ENCODE data around the gene TRERF1.
A peak's percentile ranks its signal among the peaks of the same experiment; 100 is the strongest.

TRERF1 gene

GRCh38 chr6:42368181-42368580, 83.5 kb downstream of the TRERF1 start:
- peak overlapping the region; percentile 82 to 96 (median 90) for H3K27ac Mint-ChIP-seq

GRCh38 chr6:42367353-42368011, 84.2 kb downstream of the TRERF1 start:
- no peak overlapping the region for H3K4me3 Mint-ChIP-seq
- TF ChIP-seq CTCF (IDR thresholded peaks at IDR 0.05; ENCODE audit: unreplicated experiment in 3 of 3) = no peak
- H3K4me1 Mint-ChIP-seq = peaks cover 40% of the 10 kb centered on the region
- H3K27me3 Mint-ChIP-seq (ENCODE audit: low read depth) = no peaks in the 10 kb centered on the region
- H3K27ac Mint-ChIP-seq = peak overlapping the region; percentile 71 to 96 (median 90)
- H3K9me3 Mint-ChIP-seq = no peaks in the 10 kb centered on the region
- peaks cover 12% of the 10 kb centered on the region for H3K36me3 Mint-ChIP-seq (ENCODE audit: low read depth)

More at GRCh38 chr6:42368181-42368580, 83.5 kb downstream of the TRERF1 start:
- TF ChIP-seq CTCF (IDR thresholded peaks at IDR 0.05; ENCODE audit: unreplicated experiment in 3 of 3) = no peak
- Mint-ChIP-seq H3K9me3 (no peaks in the 10 kb centered on the region), H3K27me3 (ENCODE audit: low read depth) (no peaks in the 10 kb centered on the region), H3K4me1 (peaks cover 34% of the 10 kb centered on the region), H3K36me3 (ENCODE audit: low read depth) (peaks cover 8% of the 10 kb centered on the region), H3K4me3 (peak overlapping the region in 2 of 3 experiments; percentile 14 to 20)

GRCh38 chr6:42366999-42367352, 84.8 kb downstream of the TRERF1 start:
- peaks cover 40% of the 10 kb centered on the region for H3K4me1 Mint-ChIP-seq
- H3K27ac Mint-ChIP-seq = peak overlapping the region; percentile 68 to 74 (median 71)
- no peak for TF ChIP-seq CTCF (IDR thresholded peaks at IDR 0.05; ENCODE audit: unreplicated experiment in 3 of 3)
- no peak overlapping the region for H3K4me3 Mint-ChIP-seq
- H3K9me3 Mint-ChIP-seq = no peaks in the 10 kb centered on the region
- H3K27me3 Mint-ChIP-seq (ENCODE audit: low read depth) = no peaks in the 10 kb centered on the region
- peaks cover 14% of the 10 kb centered on the region for H3K36me3 Mint-ChIP-seq (ENCODE audit: low read depth)

GRCh38 chr6:42366011-42366705, 85.6 kb downstream of the TRERF1 start:
- TF ChIP-seq CTCF (IDR thresholded peaks at IDR 0.05; ENCODE audit: unreplicated experiment in 3 of 3) = no peak
- peaks cover 21% of the 10 kb centered on the region for H3K36me3 Mint-ChIP-seq (ENCODE audit: low read depth)
- H3K4me3 Mint-ChIP-seq = no peak overlapping the region
- no peaks in the 10 kb centered on the region for H3K9me3 Mint-ChIP-seq
- H3K27me3 Mint-ChIP-seq (ENCODE audit: low read depth) = no peaks in the 10 kb centered on the region
- H3K4me1 Mint-ChIP-seq = peaks cover 40% of the 10 kb centered on the region
- H3K27ac Mint-ChIP-seq = peak overlapping the region in 2 of 3 experiments; percentile 62 to 74

- no peaks in the 10 kb centered on the region for H3K9me3 Mint-ChIP-seq
- no peak for TF ChIP-seq CTCF (IDR thresholded peaks at IDR 0.05; ENCODE audit: unreplicated experiment in 3 of 3)
- no peak overlapping the region for H3K4me3 Mint-ChIP-seq
- no peak overlapping the region for H3K27ac Mint-ChIP-seq
- H3K36me3 Mint-ChIP-seq (ENCODE audit: low read depth) = peaks cover 25% of the 10 kb centered on the region
- peaks cover 40% of the 10 kb centered on the region for H3K4me1 Mint-ChIP-seq
- no peaks in the 10 kb centered on the region for H3K27me3 Mint-ChIP-seq (ENCODE audit: low read depth)
Measured at GRCh38 chr6:42365021-42365420, 86.7 kb downstream of the TRERF1 start.

Measured in nephron (organoid).